CD14-positive monocyte (primary cell): Measurements from ENCODE around the gene SDK1. TPM values are rescaled to one million over a fixed set of nuclear protein-coding genes. Genes with fewer than 3 reads are reported as not detected.

Source experiments
- DNase-seq, 3 donors: peaks; one replicate each; pipeline ENCODE4 v3.0.0-alpha.2; 2011 to 2022
- H2AFZ ChIP-seq: 2 replicates; pipeline ENCODE4 v1.6.0; 2012; ENCODE audit warnings: mild to moderate bottlenecking, low read depth, low read length, inconsistent platforms; ENCODE audit not compliant: insufficient read depth, poor library complexity, severe bottlenecking
- H3K27ac ChIP-seq, 2 donors: 1 replicate in 1 of 2; 2 replicates in 1 of 2; pipeline ENCODE4 v1.5.1; 2012 to 2013; ENCODE audit warnings: low read length in 2 of 2, control low read depth in 1 of 2, inconsistent platforms in 1 of 2, low read depth in 1 of 2, mild to moderate bottlenecking in 1 of 2
- H3K27me3 ChIP-seq, 2 donors: one replicate each; pipeline versions ENCODE4 v1.6.0 to v1.6.1; 2011 to 2013; ENCODE audit warnings: low read length in 2 of 2; ENCODE audit not compliant: control insufficient read depth in 2 of 2, insufficient read depth in 2 of 2
- H3K36me3 ChIP-seq, 2 donors: replicated peaks in 1 of 2; 1 replicate in 1 of 2; 2 replicates in 1 of 2; pipeline versions ENCODE4 v1.5.1 to v1.6.1; 2012 to 2013; ENCODE audit warnings: low read length in 2 of 2, control low read depth in 1 of 2, inconsistent platforms in 1 of 2, mild to moderate bottlenecking in 1 of 2; ENCODE audit not compliant: insufficient read depth in 2 of 2, control insufficient read depth in 1 of 2
- H3K4me1 ChIP-seq, 2 donors: 1 replicate in 1 of 2; 2 replicates in 1 of 2; pipeline versions ENCODE4 v1.5.1 to v1.6.1; 2012 to 2013; ENCODE audit warnings: low read length in 2 of 2, control low read depth in 1 of 2, inconsistent platforms in 1 of 2, mild to moderate bottlenecking in 1 of 2, moderate library complexity in 1 of 2; ENCODE audit not compliant: insufficient read depth in 2 of 2, control insufficient read depth in 1 of 2
- H3K4me2 ChIP-seq: replicated peaks from 2 replicates; pipeline ENCODE3; 2012; ENCODE audit warnings: low read length, moderate library complexity, mild to moderate bottlenecking; ENCODE audit not compliant: poor library complexity, severe bottlenecking; ENCODE audit errors: extremely low read depth
- H3K4me3 ChIP-seq, 3 experiments: fragments of 200-600 bp in 1 of 3; sonication (generic) in 1 of 3; replicated peaks in 1 of 3; 1 replicate in 2 of 3; 2 replicates in 1 of 3; pipeline ENCODE4 v1.5.1; 2011 to 2013; ENCODE audit warnings: low read length in 3 of 3, mild to moderate bottlenecking in 3 of 3, control low read depth in 2 of 3, low read depth in 2 of 3, inconsistent platforms in 1 of 3, moderate library complexity in 1 of 3
- H3K79me2 ChIP-seq: 2 replicates; pipeline ENCODE4 v1.6.0; 2012; ENCODE audit warnings: mild to moderate bottlenecking, control low read depth, inconsistent platforms, low read length, moderate library complexity; ENCODE audit not compliant: insufficient read depth
- H3K9ac ChIP-seq: 2 replicates; pipeline ENCODE4 v1.6.0; 2017; ENCODE audit warnings: low read length, mild to moderate bottlenecking; ENCODE audit not compliant: insufficient read depth, poor library complexity, severe bottlenecking
- H3K9me3 ChIP-seq, 2 donors: replicated peaks in 1 of 2; 1 replicate in 1 of 2; 2 replicates in 1 of 2; pipeline versions ENCODE4 v1.5.1 to v1.6.1; 2012 to 2013; ENCODE audit warnings: low read length in 2 of 2, control low read depth in 1 of 2; ENCODE audit not compliant: control insufficient read depth in 1 of 2, insufficient read depth in 1 of 2
- H4K20me1 ChIP-seq: 2 replicates; pipeline ENCODE4 v1.6.0; 2012; ENCODE audit warnings: mild to moderate bottlenecking, low read length, control low read depth, moderate library complexity; ENCODE audit not compliant: insufficient read depth
- H3K27ac Mint-ChIP-seq, 7 donors: one replicate each; pipeline ENCODE4 v1.8.0; 2020; ENCODE audit warnings: mild to moderate bottlenecking in 7 of 7, mixed read lengths in 7 of 7, moderate library complexity in 6 of 7, inconsistent platforms in 2 of 7
- H3K27me3 Mint-ChIP-seq, 3 donors: one replicate each; pipeline ENCODE4 v1.8.0; 2021 to 2022; ENCODE audit warnings: low read depth in 3 of 3, mild to moderate bottlenecking in 3 of 3, mixed read lengths in 3 of 3, moderate library complexity in 3 of 3, inconsistent platforms in 1 of 3
- H3K36me3 Mint-ChIP-seq, 2 donors: one replicate each; pipeline ENCODE4 v1.8.0; 2020; ENCODE audit warnings: mixed read lengths in 2 of 2, inconsistent platforms in 1 of 2, mild to moderate bottlenecking in 1 of 2
- H3K4me1 Mint-ChIP-seq: one replicate; pipeline ENCODE4 v1.8.0; 2020; ENCODE audit warnings: mild to moderate bottlenecking, mixed read lengths
- H3K4me3 Mint-ChIP-seq, 2 donors: one replicate each; pipeline ENCODE4 v1.8.0; 2020; ENCODE audit warnings: mild to moderate bottlenecking in 2 of 2, mixed read lengths in 2 of 2, moderate library complexity in 1 of 2
- H3K9me3 Mint-ChIP-seq, 7 donors: one replicate each; pipeline ENCODE4 v1.8.0; 2020 to 2022; ENCODE audit warnings: mixed read lengths in 7 of 7, mild to moderate bottlenecking in 6 of 7, moderate library complexity in 6 of 7, inconsistent platforms in 2 of 7
- WGBS: methylation state at CpG from one replicate; pipeline ENCODE4 v1.1.5; 2013; ENCODE audit warnings: missing lambda C conversion rate; ENCODE audit not compliant: insufficient coverage; 5-methylcytosine and 5-hydroxymethylcytosine counted together
- intact Hi-C, 2 donors: fragments of 100-400 bp; cut with micrococcal nuclease; formaldehyde crosslinking; loops; one replicate each; pipeline versions ENCODE4 v1.15.0 to v1.15.1; 2023
- polyA plus RNA-seq, 3 donors: library from polyadenylated mRNA; depleted of rRNA in 1 of 3; unstranded in 2 of 3; stranded (reverse) in 1 of 3; fragments of 300-500 nt in 2 of 3; fragments of >200 nt in 1 of 3; fragmentation: Illumina TruSeq in 2 of 3; gene quantifications; 1 replicate in 2 of 3; 2 replicates in 1 of 3; pipeline ENCODE4 v1.2.3, GENCODE V29; 2012 to 2021
- TF ChIP-seq, protein P1 (sequence below): fragments of 200-600 bp; IDR thresholded peaks from one replicate; pipeline ENCODE4 v1.8.0; 2022; ENCODE audit warnings: antibody characterized with exemption, mild to moderate bottlenecking

The SDK1 gene
- polyA plus RNA-seq, 3 donors = 0.01 TPM; not detected in 2

DNA sequence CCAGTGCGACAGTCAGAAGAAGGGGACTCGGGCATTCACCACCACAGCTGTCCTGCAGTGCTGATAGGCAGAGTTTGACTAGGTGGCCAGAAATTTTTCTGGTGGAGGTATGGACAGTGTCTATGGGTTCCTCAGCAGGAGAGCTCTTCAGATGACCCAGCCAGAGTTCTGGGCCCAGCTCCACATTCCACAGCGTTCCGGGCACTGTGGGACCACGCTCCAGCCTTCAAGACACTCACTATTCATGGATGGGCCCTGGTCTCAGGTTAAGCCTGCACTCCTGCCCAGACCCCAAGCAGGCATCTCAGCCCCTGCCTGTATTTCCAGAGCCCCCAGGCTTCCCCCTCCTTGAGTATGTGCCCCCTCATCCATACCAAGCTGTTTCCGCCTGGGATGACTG, 884.1 kb downstream of the SDK1 start:
- DNase-seq = no peak
- H3K27me3 Mint-ChIP-seq = peaks cover 0 to 5% (median 0%) of the 10 kb centered on the region in 3 donors
- no peak overlapping the region for H3K4me3 ChIP-seq
- H3K9me3 Mint-ChIP-seq = peaks cover 19 to 46% (median 32%) of the 10 kb centered on the region in 7 donors
- no peaks in the 10 kb centered on the region for H3K36me3 Mint-ChIP-seq
- H3K79me2 ChIP-seq = no peaks in the 10 kb centered on the region
- H2AFZ ChIP-seq = no peak overlapping the region
- no peaks in the 10 kb centered on the region for H4K20me1 ChIP-seq
- no peaks in the 10 kb centered on the region for H3K4me1 ChIP-seq
- intact Hi-C loops = no loop called here
- WGBS = 100% methylated on average over 6 of the region's 6 CpGs
- no peak overlapping the region for H3K4me2 ChIP-seq
- TF ChIP-seq, protein P1, sequence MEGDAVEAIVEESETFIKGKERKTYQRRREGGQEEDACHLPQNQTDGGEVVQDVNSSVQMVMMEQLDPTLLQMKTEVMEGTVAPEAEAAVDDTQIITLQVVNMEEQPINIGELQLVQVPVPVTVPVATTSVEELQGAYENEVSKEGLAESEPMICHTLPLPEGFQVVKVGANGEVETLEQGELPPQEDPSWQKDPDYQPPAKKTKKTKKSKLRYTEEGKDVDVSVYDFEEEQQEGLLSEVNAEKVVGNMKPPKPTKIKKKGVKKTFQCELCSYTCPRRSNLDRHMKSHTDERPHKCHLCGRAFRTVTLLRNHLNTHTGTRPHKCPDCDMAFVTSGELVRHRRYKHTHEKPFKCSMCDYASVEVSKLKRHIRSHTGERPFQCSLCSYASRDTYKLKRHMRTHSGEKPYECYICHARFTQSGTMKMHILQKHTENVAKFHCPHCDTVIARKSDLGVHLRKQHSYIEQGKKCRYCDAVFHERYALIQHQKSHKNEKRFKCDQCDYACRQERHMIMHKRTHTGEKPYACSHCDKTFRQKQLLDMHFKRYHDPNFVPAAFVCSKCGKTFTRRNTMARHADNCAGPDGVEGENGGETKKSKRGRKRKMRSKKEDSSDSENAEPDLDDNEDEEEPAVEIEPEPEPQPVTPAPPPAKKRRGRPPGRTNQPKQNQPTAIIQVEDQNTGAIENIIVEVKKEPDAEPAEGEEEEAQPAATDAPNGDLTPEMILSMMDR = no peak
- H3K36me3 ChIP-seq = no peaks in the 10 kb centered on the region
- H3K27ac Mint-ChIP-seq = no peak overlapping the region
- no peaks in the 10 kb centered on the region for H3K27me3 ChIP-seq
- no peaks in the 10 kb centered on the region for H3K4me1 Mint-ChIP-seq
- H3K9me3 ChIP-seq = peaks cover 21 to 34% of the 10 kb centered on the region in 2 donors
- H3K4me3 Mint-ChIP-seq = no peak overlapping the region
- no peak overlapping the region for H3K9ac ChIP-seq
- no peak overlapping the region for H3K27ac ChIP-seq

DNA sequence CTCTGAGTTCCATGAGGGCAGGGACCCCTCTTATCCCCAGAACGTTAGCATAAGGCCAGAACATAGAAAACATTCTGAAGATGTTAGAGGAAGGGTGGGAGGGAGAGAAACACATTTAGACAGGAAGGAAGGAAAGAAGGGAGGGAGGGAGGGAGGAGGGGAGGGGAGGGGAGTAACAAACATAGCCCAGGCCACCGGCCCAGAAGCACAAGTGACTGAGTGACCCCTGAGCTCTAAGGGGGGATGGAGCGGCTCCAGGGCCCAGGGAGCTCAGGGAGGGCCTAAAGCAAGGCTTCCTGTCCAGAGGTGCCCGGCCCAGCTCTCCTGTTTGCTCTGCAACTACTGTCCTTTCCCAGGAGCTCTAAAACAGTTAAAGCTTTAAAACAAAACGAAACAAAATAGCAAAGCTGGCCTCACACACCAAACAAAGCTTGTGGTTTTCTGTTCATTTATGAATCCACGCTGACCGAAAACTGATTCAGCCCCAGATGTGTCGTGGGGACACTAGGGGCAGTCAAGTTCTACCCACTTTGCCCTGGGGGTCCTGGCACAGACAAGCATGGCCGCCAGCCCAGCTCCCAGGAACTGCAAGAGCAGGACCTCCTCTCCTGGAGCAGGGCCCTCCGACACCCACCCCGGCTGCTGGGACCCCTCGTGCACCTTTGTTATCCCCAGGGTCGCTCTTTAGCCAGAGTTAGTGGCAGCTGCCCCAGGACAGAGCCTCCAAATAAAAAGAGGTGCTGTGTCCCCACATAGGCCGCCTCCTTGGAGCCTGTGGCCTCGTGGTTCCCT, 884.9 kb downstream of the SDK1 start:
- no peaks in the 10 kb centered on the region for H4K20me1 ChIP-seq
- H3K4me1 Mint-ChIP-seq = no peaks in the 10 kb centered on the region
- no peaks in the 10 kb centered on the region for H3K36me3 ChIP-seq
- 76% methylated on average over 14 of the region's 15 CpGs for WGBS
- H3K9ac ChIP-seq = no peak overlapping the region
- no peak overlapping the region for H2AFZ ChIP-seq
- no peak overlapping the region for H3K4me2 ChIP-seq
- intact Hi-C loops = no loop called here
- peaks cover 17 to 26% of the 10 kb centered on the region in 2 donors for H3K9me3 ChIP-seq
- H3K36me3 Mint-ChIP-seq = no peaks in the 10 kb centered on the region
- no peak for DNase-seq
- peaks cover 0 to 5% (median 0%) of the 10 kb centered on the region in 3 donors for H3K27me3 Mint-ChIP-seq
- no peak overlapping the region for H3K27ac ChIP-seq
- H3K4me3 Mint-ChIP-seq = no peak overlapping the region
- H3K79me2 ChIP-seq = no peaks in the 10 kb centered on the region
- no peak overlapping the region for H3K27ac Mint-ChIP-seq
- H3K9me3 Mint-ChIP-seq = peaks cover 12 to 39% (median 27%) of the 10 kb centered on the region in 7 donors
- no peaks in the 10 kb centered on the region for H3K27me3 ChIP-seq
- TF ChIP-seq, protein P1 = no peak
- H3K4me1 ChIP-seq = no peaks in the 10 kb centered on the region
- H3K4me3 ChIP-seq = no peak overlapping the region
